HG03432 (cell line): ENCODE results near the gene CCT2.

Experiments
- ATAC-seq: cut with Tn5 transposase; IDR thresholded peaks from one replicate; pipeline ENCODE4 v1.9.1; 2021; ENCODE audit warnings: mild to moderate bottlenecking, moderate library complexity; ENCODE audit not compliant: unreplicated experiment

The CCT2 gene

DNA sequence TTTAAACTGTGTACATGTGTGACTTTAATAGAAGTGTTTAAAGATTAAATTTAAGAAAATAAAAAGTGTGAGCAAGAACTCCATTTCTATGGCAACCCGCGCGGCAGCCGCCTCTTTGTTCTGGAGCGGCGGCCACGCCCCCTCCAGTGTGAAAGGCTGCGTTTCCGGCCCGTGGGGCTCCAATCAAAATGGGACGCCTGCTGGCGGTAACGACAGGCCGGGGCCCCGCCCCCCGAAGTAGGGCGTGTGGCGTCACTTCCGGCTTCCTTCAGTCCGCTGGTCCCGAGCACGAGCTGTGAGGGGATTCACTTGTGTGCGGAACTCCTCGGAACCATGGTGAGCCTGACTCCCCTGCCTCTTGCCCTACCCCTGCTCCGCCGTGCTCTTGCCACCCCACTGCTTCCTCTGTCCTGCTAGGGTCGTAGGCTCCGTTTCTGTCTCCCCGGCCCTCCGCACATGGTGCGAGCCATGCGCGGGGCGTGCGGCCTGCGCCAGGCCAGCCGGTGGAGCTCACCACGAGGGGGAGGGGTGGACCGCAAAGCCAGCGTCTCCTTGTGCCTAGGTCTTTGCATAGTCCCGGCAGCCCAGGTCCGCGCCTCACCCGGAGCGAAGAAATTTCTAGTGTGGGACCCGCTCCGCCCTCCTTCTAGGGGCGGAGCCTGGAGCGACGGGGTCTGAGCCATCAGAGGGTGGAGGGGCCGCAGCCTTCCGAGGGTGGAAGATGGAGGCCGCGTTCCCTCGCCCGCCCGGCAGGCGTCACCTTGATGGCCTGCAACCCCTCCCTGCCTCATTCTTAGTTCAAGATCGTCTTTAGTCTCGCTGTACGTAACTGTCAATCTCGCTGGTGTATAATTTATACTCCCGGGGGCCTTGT, at the start of gene CCT2:
Gene CCT2 (plus strand): TSS at position 271 of the 874 bp plus-strand sequence. CDS start 63 bp downstream, at position 334.
- peak; percentile 98 for ATAC-seq

DNA sequence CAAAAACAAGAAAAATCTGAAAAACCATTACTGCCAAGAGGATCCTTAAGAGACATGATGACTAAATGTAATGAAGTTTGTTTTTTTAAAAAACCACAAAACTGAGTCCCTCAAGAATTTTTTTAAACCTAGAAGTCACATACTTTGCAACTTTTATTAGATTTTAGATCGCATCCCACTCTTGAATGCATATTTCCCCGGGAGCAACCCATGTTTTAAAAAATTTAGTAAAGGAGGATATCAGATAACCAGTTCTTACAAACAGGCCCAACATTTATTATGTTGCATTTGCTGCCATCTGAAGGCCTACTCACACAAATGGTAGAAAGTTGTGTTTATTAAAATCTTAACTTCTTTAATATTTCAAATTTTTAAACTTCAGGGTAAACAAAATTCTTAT, 44.3 kb upstream of the CCT2 start:
- ATAC-seq = no peak

DNA sequence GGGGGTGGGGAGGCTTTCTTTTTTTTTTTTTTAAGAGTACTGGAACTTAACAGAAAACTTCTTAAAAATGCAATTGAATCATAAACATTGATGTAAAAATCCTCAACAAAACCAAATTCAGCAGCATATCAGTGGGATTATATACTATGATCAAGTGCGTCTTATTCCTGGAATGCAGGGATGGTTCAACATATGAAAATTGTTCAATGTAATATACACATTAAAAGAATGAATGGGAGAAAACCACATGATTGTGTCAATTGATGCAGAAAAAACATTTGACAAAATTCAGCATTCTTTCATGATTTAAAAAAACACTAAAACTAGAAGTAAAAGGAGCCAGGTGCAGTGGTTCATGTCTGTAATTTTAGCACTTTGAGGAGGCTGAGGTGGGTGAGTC, 41.2 kb upstream of the CCT2 start:
- no peak for ATAC-seq

DNA sequence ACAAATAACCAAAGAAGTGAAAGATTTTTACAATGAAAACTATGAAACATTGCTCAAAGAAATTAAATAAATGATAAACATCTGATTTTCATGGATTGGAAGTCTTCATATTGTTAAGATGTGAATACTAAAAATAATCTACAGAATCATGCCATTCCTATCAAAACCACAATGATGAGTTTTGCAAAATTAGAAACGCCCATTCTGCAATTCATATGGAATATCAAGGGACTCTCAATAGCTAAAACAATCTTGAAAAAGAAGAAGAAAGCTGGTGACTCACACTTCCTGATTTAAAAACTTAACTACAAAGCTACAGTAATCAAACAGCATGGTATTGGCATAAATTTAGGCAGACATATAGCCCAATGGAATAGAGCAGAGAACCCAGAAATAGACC, 40.2 kb upstream of the CCT2 start:
- ATAC-seq = no peak

DNA sequence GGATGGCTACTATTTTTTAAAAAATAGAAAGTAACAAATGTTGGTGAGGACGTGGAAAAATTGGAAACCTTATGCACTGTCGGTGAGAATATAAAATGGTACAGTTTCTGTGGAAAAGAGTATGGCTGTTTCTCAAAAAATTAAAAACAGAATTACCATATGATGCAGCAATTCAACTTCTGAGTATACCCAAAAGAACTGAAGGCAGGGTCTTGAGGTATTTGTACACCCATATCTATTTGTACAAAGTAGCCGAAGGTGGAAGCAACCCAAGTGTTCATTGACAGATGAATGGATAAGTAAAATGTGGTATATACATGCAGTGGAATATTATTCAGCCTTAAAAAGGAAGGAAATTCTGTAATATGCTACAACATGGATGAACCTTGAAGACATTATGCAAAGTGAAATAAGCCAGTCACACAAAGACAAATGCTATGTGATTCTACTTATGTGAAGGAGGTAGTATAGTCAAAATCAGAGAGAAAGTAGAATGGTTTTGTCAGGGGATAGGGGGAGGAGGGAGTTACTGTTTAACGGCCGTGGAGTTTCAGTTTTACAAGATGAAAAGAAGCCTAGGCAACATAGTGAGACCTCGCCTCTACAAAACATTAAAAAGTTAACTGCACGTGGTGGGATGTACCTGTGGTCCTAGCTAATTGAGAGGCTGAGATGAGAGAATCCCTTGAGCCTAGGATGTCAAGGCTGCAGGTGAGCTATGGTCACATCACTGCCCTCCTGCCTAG, 38.4 kb upstream of the CCT2 start:
- peak; percentile 88 for ATAC-seq

DNA sequence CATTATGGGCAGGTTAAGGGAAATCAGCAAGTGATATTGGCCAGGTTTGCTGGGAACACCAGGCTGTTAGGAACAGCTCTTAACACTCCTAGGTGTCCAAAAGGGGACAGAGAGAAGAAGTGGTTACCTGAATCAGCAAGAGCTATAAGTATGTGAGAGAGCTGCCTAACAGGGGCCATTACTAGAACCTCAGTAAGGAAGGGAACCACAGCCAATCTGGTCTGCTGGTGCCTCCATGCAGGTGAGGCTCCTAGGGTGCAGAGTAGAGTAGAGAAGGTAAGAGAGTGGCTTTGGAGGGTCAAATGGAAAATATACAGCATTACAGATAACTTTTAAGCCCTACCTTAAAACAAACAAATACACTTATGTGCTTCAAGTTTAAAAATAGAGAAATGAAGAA, 36.6 kb upstream of the CCT2 start:
- ATAC-seq = no peak

DNA sequence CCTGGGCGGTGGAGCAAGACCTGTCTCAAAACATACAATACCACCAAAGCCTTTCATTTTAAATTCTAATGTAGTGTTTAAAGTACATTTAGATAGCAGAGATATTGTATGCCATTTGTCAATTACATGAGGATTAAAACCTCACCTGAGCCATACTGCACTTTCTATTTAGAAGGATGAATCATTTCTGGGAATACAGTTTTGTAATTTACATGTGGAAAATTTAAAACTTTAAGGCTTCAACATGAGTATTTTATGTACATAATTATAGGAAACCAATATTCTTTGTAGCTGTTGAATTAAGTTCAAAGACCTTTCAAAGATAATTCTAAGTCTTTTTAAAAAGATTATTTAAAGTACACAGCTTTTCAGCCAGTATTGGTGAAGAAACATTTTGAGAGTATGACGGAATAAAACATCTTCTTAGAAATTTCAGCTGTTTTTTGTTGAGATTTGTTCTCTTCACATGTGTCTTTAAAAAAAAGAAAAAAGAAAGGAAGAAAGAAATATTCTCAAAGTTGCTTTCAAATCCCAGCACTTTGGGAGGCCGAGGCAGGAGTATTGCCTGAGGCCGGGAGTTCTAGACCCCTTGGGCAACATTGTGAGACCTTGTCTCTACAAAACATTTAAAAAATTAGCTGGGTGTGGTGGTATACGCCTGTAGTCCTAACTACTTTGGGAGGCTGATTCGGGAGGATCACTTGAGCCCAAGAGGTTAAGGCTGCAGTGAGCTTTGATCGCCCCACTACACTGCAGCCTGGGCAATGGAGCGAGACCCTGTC, 34.5 kb upstream of the CCT2 start:
- ATAC-seq = no peak

DNA sequence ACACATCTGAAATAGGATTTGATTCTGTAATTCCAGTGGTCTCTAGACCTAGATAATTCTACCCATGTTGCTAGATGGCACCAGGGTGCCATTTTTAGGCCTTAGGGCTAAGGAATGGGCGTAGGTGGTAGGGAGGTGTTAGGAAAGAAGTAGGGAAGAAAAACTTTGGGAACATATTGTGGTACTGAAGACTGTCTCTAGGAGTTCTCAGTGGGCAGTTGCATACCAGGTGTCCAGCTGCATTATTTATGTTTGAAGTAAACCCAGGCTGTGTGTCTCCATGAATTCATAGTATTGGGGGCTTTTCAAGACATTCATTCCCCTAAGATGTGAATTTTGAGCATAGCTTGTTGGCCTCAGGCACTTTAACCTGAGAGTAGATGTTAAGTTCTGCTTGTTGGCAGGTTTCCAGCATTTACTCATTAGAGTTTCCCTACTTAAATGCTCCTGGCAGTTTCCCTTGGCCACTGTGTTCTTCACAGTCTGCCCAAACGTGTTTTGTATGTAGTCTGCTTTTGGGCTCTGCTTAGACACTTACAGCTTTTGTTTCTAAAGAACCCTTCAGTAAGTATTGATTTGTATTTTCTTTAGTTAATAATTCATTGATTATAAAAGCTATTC, 31.5 kb upstream of the CCT2 start:
- ATAC-seq = no peak

DNA sequence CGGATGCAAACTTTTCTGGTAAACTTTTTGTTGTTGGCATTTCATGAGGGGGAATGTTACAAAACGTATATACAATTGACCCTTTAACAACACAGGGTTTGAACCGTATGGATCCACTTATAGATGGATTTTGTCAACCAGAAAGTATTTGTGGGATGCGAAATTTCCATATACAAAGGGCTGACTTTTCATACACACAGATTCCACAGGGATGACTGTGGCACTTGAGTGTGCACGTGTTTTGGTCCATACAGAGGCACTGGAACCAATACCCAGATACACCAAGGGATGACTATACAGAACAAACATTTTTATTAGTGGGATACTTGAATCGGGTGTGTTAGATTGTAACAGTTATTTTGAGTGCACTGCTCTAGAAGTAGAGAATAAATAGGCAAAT, 29.8 kb upstream of the CCT2 start:
- ATAC-seq = no peak

DNA sequence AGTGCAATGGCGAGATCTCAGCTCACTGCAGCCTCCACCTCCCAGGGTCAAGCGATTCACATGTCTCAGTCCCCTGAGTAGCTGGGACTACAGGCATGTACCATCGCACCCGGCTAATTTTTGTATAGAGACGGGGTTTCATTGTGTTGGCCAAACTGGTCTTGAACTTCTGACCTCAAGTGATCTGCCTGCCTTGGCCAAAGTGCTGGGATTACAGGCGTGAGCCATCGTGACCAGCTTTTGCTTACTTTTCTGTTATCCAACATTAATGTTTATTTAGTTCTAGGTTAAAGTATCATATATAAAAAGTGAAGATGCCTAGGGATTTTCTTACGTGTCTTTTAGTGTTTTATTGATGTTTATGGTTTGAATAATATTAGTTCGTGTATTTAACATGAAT, 28.9 kb upstream of the CCT2 start:
- ATAC-seq = no peak

DNA sequence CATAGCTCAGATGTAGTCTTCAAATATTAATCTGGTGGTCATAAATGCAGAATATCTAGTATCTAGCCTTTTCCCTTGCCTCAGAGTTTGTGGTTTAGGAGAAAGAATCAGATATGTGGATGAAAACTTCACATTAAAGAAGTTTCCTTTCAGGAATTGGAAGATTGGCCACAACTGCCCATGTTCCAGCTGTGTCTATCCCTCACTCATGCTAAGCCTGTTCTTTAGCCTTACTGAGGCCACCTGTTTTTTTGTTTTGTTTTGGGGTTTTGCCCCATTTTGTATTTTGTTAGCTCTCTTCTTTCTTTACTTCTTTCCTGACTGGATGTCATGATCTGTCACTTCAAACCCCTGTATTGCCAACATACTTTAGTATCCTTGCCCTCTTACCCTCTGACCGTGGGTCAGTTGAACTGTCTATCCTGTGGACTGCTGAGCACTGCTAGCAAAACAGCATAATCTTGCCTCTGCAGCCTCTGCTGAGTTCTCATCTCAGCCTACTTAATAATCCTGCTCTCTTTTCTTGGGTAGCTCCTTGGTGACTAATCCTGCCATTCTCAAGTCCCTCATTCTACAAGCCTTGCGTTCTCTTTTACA, 22.0 kb upstream of the CCT2 start:
- no peak for ATAC-seq

DNA sequence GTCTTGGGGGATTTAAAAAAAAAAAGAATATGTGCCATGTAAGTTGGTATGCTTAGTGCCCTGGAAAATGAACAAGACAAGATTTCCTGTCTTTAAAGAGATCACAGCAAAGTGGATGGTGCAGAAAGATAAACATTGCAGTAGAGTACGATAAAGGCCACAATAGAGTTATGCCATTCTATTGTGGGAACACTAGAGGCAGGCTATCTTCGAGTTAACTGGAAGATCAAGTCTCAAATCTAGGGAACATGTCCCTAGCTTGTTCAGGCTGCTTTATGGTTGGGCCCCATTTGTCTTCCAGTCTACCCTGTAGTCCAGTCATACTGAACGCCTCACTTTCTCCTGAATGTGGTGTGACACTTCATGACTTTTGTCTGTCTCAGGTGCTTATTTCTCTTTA, 18.7 kb upstream of the CCT2 start:
- ATAC-seq = no peak

DNA sequence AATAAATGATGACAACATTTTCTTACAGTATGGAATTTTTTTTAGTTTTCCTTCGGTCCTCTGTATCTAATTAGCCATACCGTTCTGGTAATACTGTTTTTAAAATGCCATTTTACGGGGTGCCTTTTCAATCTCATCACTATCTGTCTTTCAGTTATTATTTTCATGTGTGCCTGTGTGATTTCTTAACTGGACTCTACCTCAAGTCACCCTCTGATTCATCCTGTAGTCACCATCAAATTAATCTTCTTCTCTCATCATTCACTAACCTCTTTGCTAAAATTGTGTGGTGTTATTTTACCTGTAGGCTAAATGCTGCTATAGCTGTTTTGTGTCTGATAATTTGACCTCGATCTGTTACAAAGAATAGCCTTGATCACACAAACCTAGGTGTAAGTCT, 16.0 kb upstream of the CCT2 start:
- ATAC-seq = no peak

DNA sequence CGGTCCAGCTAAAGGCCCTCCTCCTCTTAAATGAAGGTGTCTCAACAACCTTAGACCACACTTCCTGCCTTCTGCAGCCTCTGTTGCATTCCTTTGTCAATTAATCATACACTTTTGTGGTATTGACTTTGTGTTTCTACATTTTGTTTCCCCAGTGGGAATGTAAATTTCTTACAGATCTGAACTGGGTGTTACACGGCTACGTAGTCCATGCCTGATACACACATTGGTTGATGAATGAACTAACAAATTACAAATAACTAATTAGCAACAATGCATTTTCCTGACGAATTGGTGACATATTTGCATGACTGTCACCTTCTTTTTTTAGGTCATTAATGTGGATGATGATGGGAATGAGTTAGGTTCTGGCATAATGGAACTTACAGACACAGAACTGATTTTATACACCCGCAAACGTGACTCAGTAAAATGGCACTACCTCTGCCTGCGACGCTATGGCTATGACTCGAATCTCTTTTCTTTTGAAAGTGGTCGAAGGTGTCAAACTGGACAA, 15.2 kb upstream of the CCT2 start:
- no peak for ATAC-seq

DNA sequence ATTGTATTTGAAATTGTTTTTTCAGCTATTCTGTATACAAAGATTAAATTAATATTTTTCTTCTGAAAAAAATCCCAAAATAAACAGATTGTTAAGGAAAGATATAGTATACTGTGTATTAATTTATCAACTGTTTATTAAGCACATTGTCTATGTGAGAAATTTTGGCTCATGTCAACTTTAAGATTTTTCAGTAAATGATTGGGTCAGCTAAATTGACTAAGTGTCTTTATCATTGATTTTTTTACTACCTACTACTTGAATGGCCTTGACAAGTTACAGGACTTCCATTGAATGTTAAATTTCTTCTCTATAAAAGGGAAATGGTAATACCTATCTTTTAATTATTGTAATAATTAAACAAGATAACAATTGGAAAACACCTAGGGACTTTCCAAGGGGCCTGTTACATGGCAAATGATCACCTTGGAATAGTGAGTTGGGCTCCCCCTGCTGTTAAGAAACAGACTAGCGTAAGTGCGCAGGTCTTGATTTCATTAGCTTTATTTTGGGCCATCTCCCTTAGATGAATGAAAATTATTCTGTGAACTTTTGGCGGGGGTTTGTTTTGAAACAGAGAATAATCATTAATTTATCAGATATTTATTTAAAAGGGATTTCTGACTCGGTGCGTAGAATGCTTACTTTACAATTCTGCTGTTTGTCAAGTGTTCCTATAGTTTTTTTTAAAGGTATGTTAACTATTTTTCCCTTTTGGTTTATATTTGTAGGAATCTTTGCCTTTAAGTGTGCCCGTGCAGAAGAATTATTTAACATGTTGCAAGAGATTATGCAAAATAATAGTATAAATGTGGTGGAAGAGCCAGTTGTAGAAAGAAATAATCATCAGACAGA, 14.5 kb upstream of the CCT2 start:
- peak; percentile 81 for ATAC-seq

DNA sequence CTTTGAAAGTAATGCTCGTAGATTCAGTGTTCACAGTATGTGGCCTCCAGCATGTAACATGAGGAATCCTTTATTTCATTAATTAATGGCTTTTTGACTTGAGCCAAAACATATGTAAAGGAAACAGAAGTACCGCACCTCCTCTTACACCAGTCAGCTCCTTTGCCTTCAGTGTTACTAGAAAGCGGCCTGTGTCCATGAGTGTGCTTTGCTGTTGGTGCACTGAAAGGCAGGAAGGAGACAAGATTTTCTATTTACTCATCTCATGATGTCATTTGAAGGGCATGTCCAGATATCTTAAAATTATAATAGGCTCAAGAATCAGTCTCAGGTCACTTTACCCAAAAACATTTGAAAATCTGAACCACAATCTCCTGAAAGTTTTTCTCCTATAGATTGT, 9.9 kb upstream of the CCT2 start:
- no peak for ATAC-seq

DNA sequence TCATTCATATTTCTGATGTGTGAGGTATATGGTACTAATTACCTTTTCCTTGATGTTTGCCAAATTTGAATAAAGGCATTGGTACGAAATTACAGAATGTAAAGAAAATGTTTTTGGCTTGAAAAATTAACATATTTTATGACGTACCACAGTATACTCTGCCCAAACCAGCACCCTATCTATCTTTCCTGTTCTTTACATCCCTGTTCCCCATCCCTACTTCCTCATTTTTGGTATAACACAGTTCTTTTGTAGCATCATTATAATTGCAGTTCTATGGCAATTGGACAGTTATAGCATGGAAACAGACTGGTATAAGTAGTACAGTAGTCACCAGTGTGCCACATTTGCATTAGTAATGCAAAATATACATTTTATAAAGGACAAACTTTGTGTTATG, 7.0 kb upstream of the CCT2 start:
- ATAC-seq = no peak

DNA sequence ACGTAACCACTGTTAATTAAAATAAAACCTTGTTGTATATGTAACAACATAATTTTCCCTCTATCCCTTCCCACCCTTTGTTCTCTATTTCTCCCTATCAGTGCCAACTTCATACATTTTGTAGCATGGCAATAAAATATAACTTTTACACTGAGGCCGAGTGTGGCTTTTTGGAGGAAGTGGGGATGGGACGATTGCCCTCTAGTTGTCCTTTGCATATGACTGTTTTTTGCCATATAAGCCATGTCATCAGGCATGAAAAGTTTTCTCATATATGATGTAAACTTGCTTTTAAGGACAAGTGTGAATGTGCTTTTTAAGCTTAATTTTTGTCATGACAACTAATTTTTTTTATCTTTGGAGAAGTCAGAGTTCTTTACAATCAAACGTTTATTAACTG, 6.2 kb upstream of the CCT2 start:
- ATAC-seq = no peak

DNA sequence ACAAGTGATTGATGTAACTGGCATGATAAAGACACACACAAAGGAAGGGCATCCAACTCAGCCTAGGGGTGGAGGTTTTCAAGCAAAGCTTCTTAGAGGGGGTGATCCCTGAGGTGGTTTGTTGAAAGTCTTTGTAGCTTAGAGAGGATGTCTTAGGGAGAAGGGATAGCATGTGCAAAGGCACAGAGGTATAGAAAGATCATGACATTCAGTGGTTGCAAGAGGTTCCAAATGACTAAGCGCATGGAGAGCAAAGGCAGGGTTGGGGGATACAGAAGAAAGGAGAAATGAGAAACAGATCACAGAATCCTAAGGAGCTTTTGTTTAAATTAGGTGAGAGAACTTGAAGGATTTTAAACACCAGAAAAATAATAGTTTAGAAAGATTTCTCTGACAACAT, 5.2 kb upstream of the CCT2 start:
- no peak for ATAC-seq

DNA sequence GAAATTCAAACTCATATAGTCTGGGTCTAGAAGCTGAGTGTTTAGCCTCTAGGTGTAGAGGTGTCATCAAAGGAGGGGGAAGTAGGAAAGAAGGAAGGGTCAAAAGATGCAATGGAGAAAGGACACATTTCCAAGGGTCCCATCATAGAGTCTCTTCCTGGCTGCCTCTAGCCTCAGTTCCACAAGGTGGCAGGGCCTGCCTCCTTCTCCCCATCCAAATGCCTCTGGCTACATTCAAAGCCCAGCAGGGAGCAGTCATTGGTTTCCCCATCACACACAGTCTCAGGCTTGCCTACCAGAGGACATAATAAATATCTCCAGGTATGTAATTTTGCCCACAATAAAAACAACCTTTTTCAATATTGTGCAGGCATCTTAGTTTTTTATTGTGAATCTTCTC, 2.1 kb upstream of the CCT2 start:
- no peak for ATAC-seq
